Panc1 (cell line): Measurements from ENCODE around the gene ATXN7L1. TPM values are rescaled to one million over a fixed set of nuclear protein-coding genes. Genes with fewer than 3 reads are reported as not detected.

Experiments
- ATAC-seq: fragments of 200-7000 bp; cut with Tn5 transposase; 2 replicates; pipeline ENCODE4 v1.9.1; 2020; ENCODE audit warnings: mild to moderate bottlenecking, moderate library complexity
- BruUV-seq: library from RNA; stranded (reverse); fragments of 400-500 nt; replicated peaks from 2 replicates; lab custom pipeline; 2021; lab: Mats Ljungman, UMichigan
- CTCF ChIA-PET: fragments of 300-600 bp; sonication (Branson Sonifier 250); formaldehyde crosslinking; loops from one replicate; lab custom pipeline; 2022; ENCODE audit warnings: antibody characterized with exemption; lab: Charles Lee
- POLR2A ChIA-PET: fragments of 300-600 bp; sonication (Branson Sonifier 250); formaldehyde crosslinking; loops from one replicate; lab custom pipeline; 2022; ENCODE audit warnings: antibody characterized with exemption; lab: Charles Lee
- DNase-seq: peaks from one replicate; pipeline ENCODE4 v3.0.0-alpha.2; 2010; ENCODE audit warnings: low read depth, low spot score
- H3K27ac ChIP-seq: 2 replicates; pipeline ENCODE4 v1.5.1; 2011; ENCODE audit warnings: mild to moderate bottlenecking, low read length, inconsistent platforms
- H3K27me3 ChIP-seq: fragments of 200-500 bp; sonication (Bioruptor generic); 2 replicates; pipeline ENCODE4 v1.6.0; 2014; ENCODE audit warnings: low read length, inconsistent platforms; ENCODE audit not compliant: control insufficient read depth, insufficient read depth
- H3K36me3 ChIP-seq: fragments of 200-500 bp; sonication (Bioruptor generic); 2 replicates; pipeline ENCODE4 v1.5.1; 2014; ENCODE audit warnings: inconsistent platforms, mild to moderate bottlenecking, low read length, moderate library complexity; ENCODE audit not compliant: control insufficient read depth, insufficient read depth
- H3K4me1 ChIP-seq: 2 replicates; pipeline ENCODE4 v1.5.1; 2011; ENCODE audit warnings: inconsistent platforms, mild to moderate bottlenecking, low read length, moderate library complexity; ENCODE audit not compliant: control insufficient read depth, insufficient read depth
- H3K4me3 ChIP-seq, 2 experiments: 2 replicates each; pipeline ENCODE4 v1.5.1; 2011 to 2012; ENCODE audit warnings: low read depth in 2 of 2, low read length in 2 of 2, mild to moderate bottlenecking in 2 of 2, inconsistent platforms in 1 of 2, moderate library complexity in 1 of 2
- H3K9me3 ChIP-seq: fragments of 200-500 bp; sonication (Bioruptor generic); 2 replicates; pipeline ENCODE4 v1.5.1; 2014; ENCODE audit warnings: low read depth, mild to moderate bottlenecking, inconsistent platforms, low read length, moderate library complexity; ENCODE audit not compliant: control insufficient read depth, insufficient read depth
- CTCF ChIP-seq: fragments of 450-650 bp; IDR thresholded peaks from 2 replicates; pipeline ENCODE4 v1.5.1; 2017; ENCODE audit warnings: mild to moderate bottlenecking
- POLR2AphosphoS5 ChIP-seq: IDR thresholded peaks from 2 replicates; pipeline ENCODE4 v1.6.1; 2012; ENCODE audit warnings: mild to moderate bottlenecking, low read depth, low read length, moderate library complexity
- REST ChIP-seq, 2 experiments: IDR thresholded peaks; 2 replicates each; pipeline ENCODE4 v1.6.1; 2011 to 2012; ENCODE audit warnings: low read depth in 2 of 2, control low read depth in 1 of 2, low read length in 1 of 2, mild to moderate bottlenecking in 1 of 2, moderate library complexity in 1 of 2; ENCODE audit not compliant: insufficient read depth in 1 of 2
- SIN3A ChIP-seq: IDR thresholded peaks from 2 replicates; pipeline ENCODE4 v1.6.1; 2012; ENCODE audit warnings: low read depth, mild to moderate bottlenecking, low read length, moderate library complexity, borderline replicate concordance; ENCODE audit not compliant: insufficient read depth
- TCF7L2 ChIP-seq: IDR thresholded peaks from 2 replicates; pipeline ENCODE4 v1.6.1; 2011; ENCODE audit warnings: mild to moderate bottlenecking, low read depth, low read length, inconsistent platforms
- in situ Hi-C: cut with HindIII; loops from 2 replicates; pipeline ENCODE4 v1.10.0; 2016; ENCODE audit warnings: low sequenced_read_pairs, low pct_unique_long_range_greater_than_20kb
- intact Hi-C: fragments of 100-400 bp; cut with micrococcal nuclease; formaldehyde crosslinking; loops from one replicate; pipeline ENCODE4 v1.10.0; 2022; ENCODE audit not compliant: unreplicated experiment
- total RNA-seq: library from RNA; stranded (reverse); gene quantifications from one replicate; pipeline ENCODE4 v1.2.1, GENCODE V29; 2021; ENCODE audit not compliant: unreplicated experiment

Gene ATXN7L1
- total RNA-seq, 1 experiment from 2014 or later = 10.8 TPM

- intact Hi-C loops (loop anchor here (10.0 kb wide), 1 partner anchor 107 kb away; the partner anchor contains the start of gene ATXN7L1), in situ Hi-C loops (no loop called here)
- H3K27me3 ChIP-seq = no peaks in the 10 kb centered on the region
- H3K4me3 ChIP-seq = no peak overlapping the region
- no peak overlapping the region for H3K27ac ChIP-seq
- CTCF ChIA-PET = interaction anchor here (0.9 kb wide), 1 partner anchor 276 kb away, joined by 3 read pairs; no protein-coding TSS in a partner anchor
- POLR2A ChIA-PET = interaction anchor here (0.6 kb wide), 2 partner anchors 74 to 268 kb away, joined by 3 read pairs; no protein-coding TSS in a partner anchor
- no peak for ATAC-seq
- no peak for DNase-seq
- H3K9me3 ChIP-seq = peaks cover 4% of the 10 kb centered on the region; the same call in 1 of the 2 replicates
- peaks cover 19% of the 10 kb centered on the region for H3K4me1 ChIP-seq
- TF ChIP-seq POLR2AphosphoS5 = no peak
- TF ChIP-seq TCF7L2 = no peak
- no peak for TF ChIP-seq SIN3A
- TF ChIP-seq CTCF = no peak
- no peak for TF ChIP-seq REST (IDR thresholded peaks at IDR 0.05; ENCODE audit: insufficient read depth in 1 of 2, low read depth in 2 of 2, low read length in 1 of 2)
- no peaks in the 10 kb centered on the region for H3K36me3 ChIP-seq
- no TSS peak for BruUV-seq
These were observed 108.3 kb downstream of the ATXN7L1 start for GRCh38 chr7:105768117-105768516.

GRCh38 chr7:105766421-105767073 lies 109.9 kb downstream of the ATXN7L1 start:
- no peaks in the 10 kb centered on the region for H3K36me3 ChIP-seq
- intact Hi-C loops (loop anchor here (10.0 kb wide), 1 partner anchor 108 kb away; the partner anchor contains the start of gene ATXN7L1), in situ Hi-C loops (no loop called here)
- no peaks in the 10 kb centered on the region for H3K27me3 ChIP-seq
- ChIA-PET CTCF (interaction anchor here (0.7 kb wide), 1 partner anchor 114 kb away, joined by 3 read pairs; no protein-coding TSS in a partner anchor), POLR2A (no interaction called here)
- peaks cover 19% of the 10 kb centered on the region for H3K4me1 ChIP-seq
- TF ChIP-seq TCF7L2 (no peak), POLR2AphosphoS5 (no peak)
- H3K4me3 ChIP-seq = no peak overlapping the region
- ATAC-seq = no peak
- H3K9me3 ChIP-seq = no peaks in the 10 kb centered on the region
- no peak overlapping the region for H3K27ac ChIP-seq
- BruUV-seq = no TSS peak
- DNase-seq = no peak
